ENCODE measurements around the gene GJA3. TPM values are rescaled to one million over a fixed set of nuclear protein-coding genes. Genes with fewer than 3 reads are reported as not detected.

The GJA3 gene
- total and polyA plus RNA-seq, 10 of the 15 experiments (the other 5 are each of a cell fraction or from before 2014, with no cell fraction given), result 0.03 to 0.11 (median 0.04) TPM; not detected in 5

GRCh38 chr13:20190076-20190475, 29.2 kb upstream of the GJA3 start:
- Histone ChIP-seq H3K4me2 (ENCODE audit: control insufficient read depth, insufficient read depth) (no peak overlapping the region), H3K4me3 (no peak overlapping the region), H3K36me3 (ENCODE audit: control insufficient read depth in 2 of 2, insufficient read depth in 2 of 2, low read length in 1 of 2) (no peaks in the 10 kb centered on the region), H3K9ac (ENCODE audit: control insufficient read depth, insufficient read depth, low read length) (no peak overlapping the region), H3K4me1 (ENCODE audit: control insufficient read depth, insufficient read depth, low read length) (peaks cover 12% of the 10 kb centered on the region), H3K27me3 (replicated peaks in 1 of 2; ENCODE audit: control insufficient read depth in 2 of 2, insufficient read depth in 2 of 2, low read length in 1 of 2) (peaks cover 7 to 21% of the 10 kb centered on the region in 2 experiments; a peak in 3 of 4 replicates), H3K9me3 (replicated peaks; ENCODE audit: control insufficient read depth, insufficient read depth, low read length) (no peaks in the 10 kb centered on the region), H4K20me1 (ENCODE audit: control insufficient read depth, insufficient read depth) (no peaks in the 10 kb centered on the region), H3K79me2 (ENCODE audit: control insufficient read depth, insufficient read depth, low read length) (no peaks in the 10 kb centered on the region), H2AFZ (ENCODE audit: control insufficient read depth, low read depth, low read length) (no peak overlapping the region), H3K27ac (ENCODE audit: control insufficient read depth, insufficient read depth) (no peak overlapping the region)
- intact Hi-C loops (cut with micrococcal nuclease; ENCODE audit: unreplicated experiment) (loop anchor here (5.0 kb wide), 1 partner anchor 222 kb away; no protein-coding TSS in a partner anchor), in situ Hi-C loops (cut with MboI) (loop anchor here (25.0 kb wide), 1 partner anchor 647 kb away; no protein-coding TSS in a partner anchor)
- no TSS peak for BruUV-seq (replicated peaks)
- FAIRE-seq (no peak), ATAC-seq (no peak), DNase-seq (ENCODE audit: low read depth, low spot score) (no peak)
- POLR2A ChIA-PET, result no interaction called here
- TF ChIP-seq TCF12 (IDR thresholded peaks at IDR 0.05; ENCODE audit: low read depth, low read length), result no peak
- TF ChIP-seq IRF3 (IDR thresholded peaks at IDR 0.05), result no peak
- TF ChIP-seq ELK1 (IDR thresholded peaks at IDR 0.05; ENCODE audit: low read depth, low read length), result no peak
- no peak for TF ChIP-seq POLR2AphosphoS2 (IDR thresholded peaks at IDR 0.05; ENCODE audit: low read depth, low read length)
- TF ChIP-seq ZBTB40 (IDR thresholded peaks at IDR 0.05; ENCODE audit: borderline replicate concordance), result no peak
- 37% methylated on average over 5 of the region's 5 CpGs for WGBS (ENCODE audit: insufficient coverage, insufficient replicate concordance, low lambda C conversion rate, missing lambda C conversion rate)
- RAD21 ChIA-PET (ENCODE audit: unreplicated experiment), result interaction anchor here (0.6 to 1.5 kb wide), 2 partner anchors 10 to 735 kb away, joined by 3 read pairs; no protein-coding TSS in a partner anchor
- CTCF ChIA-PET, result no interaction called here
- SMC1A ChIA-PET (ENCODE audit: uncharacterized antibody, unreplicated experiment), result no interaction called here

Measured in GM12878 (cell line).